ENCODE measurements around the gene ZNF385D.

ZNF385D gene

DNA sequence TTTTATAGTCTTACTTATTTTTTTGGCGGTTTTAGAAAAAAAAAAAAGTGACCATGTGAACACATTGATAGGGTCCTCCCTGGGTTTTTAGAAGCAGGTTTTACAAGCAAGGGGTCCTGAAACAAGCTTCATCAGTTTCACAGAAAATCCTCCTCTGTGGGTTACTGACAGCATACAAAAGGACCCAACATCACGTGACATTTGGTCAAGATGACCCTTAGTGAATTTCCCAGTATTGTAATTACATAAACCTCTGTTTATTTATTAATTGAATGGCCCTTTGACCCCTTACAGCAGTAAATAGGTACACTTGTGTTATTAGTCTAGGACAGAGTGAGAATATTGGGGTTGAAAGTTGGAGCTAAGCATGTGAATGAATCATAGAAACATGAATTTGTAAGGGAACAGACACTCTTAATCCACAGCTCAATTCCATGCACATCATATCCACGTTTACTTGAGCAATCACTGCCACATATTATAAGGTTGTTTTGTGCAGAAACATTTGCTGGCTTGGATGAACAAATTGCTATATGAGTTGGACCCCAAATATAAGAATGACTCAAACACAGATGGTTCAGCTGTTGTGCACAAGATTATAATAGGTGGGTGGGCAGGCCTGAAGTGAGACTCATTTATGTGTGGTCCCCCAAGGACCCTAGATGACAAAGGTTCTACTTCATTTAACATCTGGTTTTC, 137.5 kb downstream of the ZNF385D start:
- no peaks in the 10 kb centered on the region; the same call in 1 of the 2 replicates for H3K4me1 ChIP-seq (ENCODE audit: control insufficient read depth, insufficient read depth, low read length)
- H3K9me3 ChIP-seq (ENCODE audit: control insufficient read depth, insufficient read depth, low read depth, low read length) = no peaks in the 10 kb centered on the region
- H3K4me3 ChIP-seq (ENCODE audit: low read depth, low read length) = no peak overlapping the region
- no peak overlapping the region for H3K9ac ChIP-seq (ENCODE audit: low read length)
- no peaks in the 10 kb centered on the region for H3K36me3 ChIP-seq (ENCODE audit: control insufficient read depth, insufficient read depth, low read length)
- H3K27me3 ChIP-seq (ENCODE audit: control insufficient read depth, insufficient read depth, low read length) = no peaks in the 10 kb centered on the region
- no peak overlapping the region for H3K27ac ChIP-seq (ENCODE audit: low read depth, low read length)

DNA sequence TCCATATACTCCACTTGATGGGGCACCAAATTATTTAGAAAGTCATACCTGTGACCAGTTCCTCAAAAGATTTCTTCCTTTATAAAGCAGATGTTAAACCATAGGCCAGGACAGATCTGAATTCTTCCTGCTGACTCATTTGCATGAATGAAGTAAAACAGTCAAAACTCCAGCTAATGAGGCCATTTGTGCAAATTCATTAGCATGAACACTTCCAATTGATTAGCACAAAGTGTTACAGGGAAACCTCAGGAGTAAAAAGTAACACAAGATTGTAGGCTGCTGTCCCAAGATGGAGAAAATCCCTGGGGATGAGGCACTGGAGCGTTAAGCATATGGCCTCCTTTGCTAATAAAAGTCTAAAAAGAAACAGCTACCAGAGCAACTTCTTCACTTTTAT, 149.8 kb downstream of the ZNF385D start:
- no peak overlapping the region for H3K4me3 ChIP-seq (ENCODE audit: low read depth, low read length)
- no peak overlapping the region for H3K27ac ChIP-seq (ENCODE audit: low read depth, low read length)
- no peaks in the 10 kb centered on the region for H3K36me3 ChIP-seq (ENCODE audit: control insufficient read depth, insufficient read depth, low read length)
- H3K4me1 ChIP-seq (ENCODE audit: control insufficient read depth, insufficient read depth, low read length) = 0 out of 2 replicates have a peak, but pooled peaks cover 3% of the 10 kb centered on the region
- H3K9me3 ChIP-seq (ENCODE audit: control insufficient read depth, insufficient read depth, low read depth, low read length) = no peaks in the 10 kb centered on the region
- H3K9ac ChIP-seq (ENCODE audit: low read length) = no peak overlapping the region
- H3K27me3 ChIP-seq (ENCODE audit: control insufficient read depth, insufficient read depth, low read length) = no peaks in the 10 kb centered on the region

DNA sequence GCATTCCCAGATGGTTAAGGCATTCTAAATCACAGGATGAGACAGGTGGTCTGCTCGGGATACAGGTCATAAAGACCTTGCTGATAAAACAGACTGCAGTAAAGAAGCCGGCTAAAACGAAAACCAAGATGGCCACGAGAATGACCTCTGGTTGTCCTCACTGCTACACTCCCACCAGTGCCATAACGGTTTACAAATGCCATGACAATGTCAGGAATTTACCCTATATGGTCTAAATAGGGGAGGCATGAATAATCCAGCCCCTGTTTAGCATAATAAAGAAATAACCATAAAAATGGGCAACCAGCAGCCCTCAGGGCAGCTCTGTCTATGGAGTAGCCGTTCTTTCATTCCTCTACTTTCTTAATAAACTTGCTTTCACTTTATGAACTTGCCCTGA, 151.1 kb downstream of the ZNF385D start:
- Histone ChIP-seq H3K27ac (ENCODE audit: low read depth, low read length) (peak overlapping the region; percentile 54; the same call in 1 of the 2 replicates), H3K4me3 (ENCODE audit: low read depth, low read length) (no peak overlapping the region), H3K9ac (ENCODE audit: low read length) (no peak overlapping the region), H3K36me3 (ENCODE audit: control insufficient read depth, insufficient read depth, low read length) (no peaks in the 10 kb centered on the region), H3K4me1 (ENCODE audit: control insufficient read depth, insufficient read depth, low read length) (0 out of 2 replicates have a peak, but pooled peaks cover 3% of the 10 kb centered on the region), H3K9me3 (ENCODE audit: control insufficient read depth, insufficient read depth, low read depth, low read length) (no peaks in the 10 kb centered on the region), H3K27me3 (ENCODE audit: control insufficient read depth, insufficient read depth, low read length) (no peaks in the 10 kb centered on the region)

DNA sequence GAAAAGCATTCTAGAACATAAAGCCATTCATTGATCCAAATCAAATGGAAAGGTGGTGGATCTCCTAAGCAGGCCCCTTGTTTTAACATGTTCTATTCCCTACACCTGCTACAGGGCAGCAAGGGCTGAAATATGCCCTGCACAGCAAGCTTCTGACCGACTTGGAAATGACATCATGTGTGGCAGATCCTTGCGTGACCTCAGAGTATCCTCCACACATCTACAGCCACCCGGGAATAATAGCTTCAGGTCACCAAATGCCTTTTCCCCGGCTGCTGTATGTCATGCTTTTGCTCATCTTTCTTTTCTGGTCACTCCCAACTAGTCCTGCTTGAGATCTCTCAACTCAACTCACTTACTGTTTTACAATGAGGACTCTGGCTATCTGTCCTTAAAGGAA, 158.2 kb downstream of the ZNF385D start:
- no peaks in the 10 kb centered on the region for H3K4me1 ChIP-seq (ENCODE audit: control insufficient read depth, insufficient read depth, low read length)

DNA sequence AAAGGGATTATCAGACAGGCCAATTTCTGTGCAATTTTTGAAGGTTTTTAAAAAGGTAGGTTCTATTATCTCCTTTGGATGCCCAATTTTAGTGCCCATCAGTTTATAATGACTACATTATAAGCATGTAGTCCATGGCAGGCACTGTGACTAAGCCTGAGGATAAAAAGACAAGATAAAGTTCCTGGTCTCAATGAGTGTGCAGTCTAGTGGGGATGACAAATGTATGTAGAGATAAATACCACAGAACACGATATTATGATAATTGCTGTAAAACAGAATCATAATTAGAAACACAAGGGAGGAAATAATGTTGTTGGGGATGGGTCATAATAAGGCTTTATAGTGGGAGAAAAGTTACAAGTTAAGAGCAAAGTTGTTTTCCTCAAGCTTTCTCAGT, 163.1 kb downstream of the ZNF385D start:
- no peaks in the 10 kb centered on the region for H3K9me3 ChIP-seq (ENCODE audit: control insufficient read depth, insufficient read depth, low read depth, low read length)
- no peak overlapping the region for H3K4me3 ChIP-seq (ENCODE audit: low read depth, low read length)
- no peaks in the 10 kb centered on the region for H3K4me1 ChIP-seq (ENCODE audit: control insufficient read depth, insufficient read depth, low read length)
- H3K36me3 ChIP-seq (ENCODE audit: control insufficient read depth, insufficient read depth, low read length) = no peaks in the 10 kb centered on the region
- no peaks in the 10 kb centered on the region for H3K27me3 ChIP-seq (ENCODE audit: control insufficient read depth, insufficient read depth, low read length)
- no peak overlapping the region for H3K27ac ChIP-seq (ENCODE audit: low read depth, low read length)
- no peak overlapping the region for H3K9ac ChIP-seq (ENCODE audit: low read length)

More for the DNA sequence above, 158.2 kb downstream of the ZNF385D start:
- no peaks in the 10 kb centered on the region for H3K9me3 ChIP-seq (ENCODE audit: control insufficient read depth, insufficient read depth, low read depth, low read length)
- no peaks in the 10 kb centered on the region for H3K36me3 ChIP-seq (ENCODE audit: control insufficient read depth, insufficient read depth, low read length)
- H3K9ac ChIP-seq (ENCODE audit: low read length) = no peak overlapping the region
- H3K27ac ChIP-seq (ENCODE audit: low read depth, low read length) = no peak overlapping the region
- H3K27me3 ChIP-seq (ENCODE audit: control insufficient read depth, insufficient read depth, low read length) = no peaks in the 10 kb centered on the region
- no peak overlapping the region for H3K4me3 ChIP-seq (ENCODE audit: low read depth, low read length)

DNA sequence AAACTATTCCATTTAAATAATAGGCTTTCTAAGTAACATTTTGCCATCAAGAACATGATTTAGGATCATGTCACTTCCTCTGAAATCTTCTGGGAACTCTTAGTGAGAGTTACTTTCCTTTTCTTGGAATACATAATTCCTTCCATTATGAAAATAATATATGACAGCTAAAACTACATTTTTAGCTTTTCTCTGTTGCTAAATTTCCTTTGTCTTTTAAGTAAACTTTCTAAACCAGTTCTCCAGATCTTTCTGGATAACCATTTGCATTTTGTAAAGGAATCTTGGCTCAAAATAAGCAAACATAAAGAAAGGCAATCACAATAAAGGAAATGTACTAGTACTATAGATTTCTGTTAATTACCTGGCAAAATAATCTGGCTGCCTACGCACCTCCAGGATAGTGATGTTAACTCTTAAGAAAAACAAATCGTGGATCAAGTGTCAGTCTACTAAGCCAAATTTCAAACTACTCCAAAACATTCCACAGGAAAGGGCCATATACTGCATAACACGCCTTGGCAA, 165.7 kb downstream of the ZNF385D start:
- Histone ChIP-seq H3K27ac (ENCODE audit: low read depth, low read length) (no peak overlapping the region), H3K4me1 (ENCODE audit: control insufficient read depth, insufficient read depth, low read length) (no peaks in the 10 kb centered on the region), H3K9me3 (ENCODE audit: control insufficient read depth, insufficient read depth, low read depth, low read length) (no peaks in the 10 kb centered on the region), H3K9ac (ENCODE audit: low read length) (no peak overlapping the region), H3K4me3 (ENCODE audit: low read depth, low read length) (no peak overlapping the region), H3K36me3 (ENCODE audit: control insufficient read depth, insufficient read depth, low read length) (no peaks in the 10 kb centered on the region), H3K27me3 (ENCODE audit: control insufficient read depth, insufficient read depth, low read length) (no peaks in the 10 kb centered on the region)

DNA sequence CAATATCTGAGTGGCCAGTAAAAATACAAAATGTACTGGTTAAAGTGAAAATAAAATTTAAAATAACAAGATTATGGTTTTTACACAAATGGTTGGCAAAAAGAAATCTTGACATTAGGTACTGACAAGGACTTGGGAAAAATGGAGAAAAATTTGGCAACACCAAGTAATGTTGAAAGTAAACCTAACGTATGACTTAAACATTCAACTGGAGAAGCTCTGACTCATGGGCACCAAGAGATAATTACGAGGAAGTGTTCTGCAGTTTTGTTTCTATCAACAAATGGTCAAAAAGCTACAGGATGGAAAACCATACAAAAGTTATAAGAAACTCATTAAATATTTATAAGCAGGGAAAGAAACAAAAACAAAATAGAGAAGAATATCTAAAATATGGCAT, 177.7 kb downstream of the ZNF385D start:
- no peaks in the 10 kb centered on the region for H3K27me3 ChIP-seq (ENCODE audit: control insufficient read depth, insufficient read depth, low read length)
- H3K9me3 ChIP-seq (ENCODE audit: control insufficient read depth, insufficient read depth, low read depth, low read length) = no peaks in the 10 kb centered on the region
- H3K4me3 ChIP-seq (ENCODE audit: low read depth, low read length) = no peak overlapping the region
- no peaks in the 10 kb centered on the region for H3K36me3 ChIP-seq (ENCODE audit: control insufficient read depth, insufficient read depth, low read length)
- no peaks in the 10 kb centered on the region for H3K4me1 ChIP-seq (ENCODE audit: control insufficient read depth, insufficient read depth, low read length)
- H3K27ac ChIP-seq (ENCODE audit: low read depth, low read length) = no peak overlapping the region
- H3K9ac ChIP-seq (ENCODE audit: low read length) = no peak overlapping the region

DNA sequence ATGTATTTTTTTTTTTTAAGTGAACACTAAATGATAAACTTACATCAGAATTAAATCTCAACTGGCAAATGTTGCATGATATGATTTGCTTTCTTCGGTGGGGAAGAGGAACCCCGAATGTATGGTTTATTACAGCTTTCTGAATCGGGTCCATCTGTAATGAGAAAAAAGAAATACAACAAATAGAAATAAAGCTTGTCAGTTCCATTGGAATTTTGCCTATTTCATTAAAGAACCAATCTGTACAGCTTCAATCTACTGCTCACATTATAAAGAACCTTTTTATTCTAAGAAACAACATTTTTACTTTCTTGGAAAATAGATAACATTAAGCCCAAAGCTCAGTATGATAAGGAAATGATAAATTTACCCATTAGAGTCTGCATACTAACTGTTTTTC, 186.5 kb downstream of the ZNF385D start:
- H3K27me3 ChIP-seq (ENCODE audit: control insufficient read depth, insufficient read depth, low read length) = no peaks in the 10 kb centered on the region

DNA sequence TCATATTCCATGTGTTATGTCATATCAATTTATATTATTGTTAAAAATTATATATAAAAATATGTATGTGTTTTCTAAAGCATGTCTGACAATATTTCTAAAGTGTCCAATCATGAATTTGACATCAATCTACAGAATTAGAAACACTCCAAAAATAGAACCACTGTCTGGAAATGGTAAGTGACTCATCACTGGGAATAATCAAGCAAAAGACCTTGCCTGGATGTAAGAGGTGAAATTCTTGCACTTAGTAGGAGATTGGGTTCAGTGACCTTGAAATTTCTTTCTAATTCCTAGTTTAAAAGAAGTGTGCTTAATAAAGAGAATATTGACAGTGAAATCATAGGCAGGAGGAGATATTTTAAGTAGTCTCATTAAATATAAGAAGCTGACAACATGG, 188.8 kb downstream of the ZNF385D start:
- H3K4me3 ChIP-seq (ENCODE audit: low read depth, low read length) = no peak overlapping the region
- H3K9me3 ChIP-seq (ENCODE audit: control insufficient read depth, insufficient read depth, low read depth, low read length) = no peaks in the 10 kb centered on the region
- no peak overlapping the region for H3K9ac ChIP-seq (ENCODE audit: low read length)
- H3K27ac ChIP-seq (ENCODE audit: low read depth, low read length) = no peak overlapping the region
- H3K27me3 ChIP-seq (ENCODE audit: control insufficient read depth, insufficient read depth, low read length) = no peaks in the 10 kb centered on the region
- no peaks in the 10 kb centered on the region for H3K4me1 ChIP-seq (ENCODE audit: control insufficient read depth, insufficient read depth, low read length)
- no peaks in the 10 kb centered on the region for H3K36me3 ChIP-seq (ENCODE audit: control insufficient read depth, insufficient read depth, low read length)

More for the DNA sequence above, 186.5 kb downstream of the ZNF385D start:
- Histone ChIP-seq H3K27ac (ENCODE audit: low read depth, low read length) (no peak overlapping the region), H3K9ac (ENCODE audit: low read length) (no peak overlapping the region), H3K36me3 (ENCODE audit: control insufficient read depth, insufficient read depth, low read length) (no peaks in the 10 kb centered on the region), H3K9me3 (ENCODE audit: control insufficient read depth, insufficient read depth, low read depth, low read length) (no peaks in the 10 kb centered on the region), H3K4me1 (ENCODE audit: control insufficient read depth, insufficient read depth, low read length) (no peaks in the 10 kb centered on the region), H3K4me3 (ENCODE audit: low read depth, low read length) (no peak overlapping the region)

DNA sequence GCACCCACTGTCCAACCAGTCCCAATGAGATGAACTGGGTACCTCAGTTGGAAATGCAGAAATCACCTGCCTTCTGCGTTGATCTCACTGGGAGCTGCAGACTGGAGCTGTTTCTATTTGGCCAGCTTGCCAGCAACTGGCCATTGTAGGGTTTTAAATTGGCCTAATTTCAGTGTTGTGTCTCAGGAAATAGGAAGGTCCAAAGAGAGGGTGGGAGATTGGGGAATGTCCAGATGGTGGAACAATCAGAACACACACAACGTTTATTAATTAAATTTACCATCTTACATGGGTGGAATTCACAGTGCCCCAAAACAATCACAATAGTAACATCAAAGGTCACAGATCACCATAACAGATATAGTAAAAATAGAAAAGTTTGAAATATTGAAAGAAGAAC, 189.5 kb downstream of the ZNF385D start:
- no peaks in the 10 kb centered on the region for H3K27me3 ChIP-seq (ENCODE audit: control insufficient read depth, insufficient read depth, low read length)
- H3K4me1 ChIP-seq (ENCODE audit: control insufficient read depth, insufficient read depth, low read length) = no peaks in the 10 kb centered on the region
- H3K9ac ChIP-seq (ENCODE audit: low read length) = no peak overlapping the region
- H3K36me3 ChIP-seq (ENCODE audit: control insufficient read depth, insufficient read depth, low read length) = no peaks in the 10 kb centered on the region
- no peaks in the 10 kb centered on the region for H3K9me3 ChIP-seq (ENCODE audit: control insufficient read depth, insufficient read depth, low read depth, low read length)
- no peak overlapping the region for H3K27ac ChIP-seq (ENCODE audit: low read depth, low read length)
- H3K4me3 ChIP-seq (ENCODE audit: low read depth, low read length) = no peak overlapping the region

DNA sequence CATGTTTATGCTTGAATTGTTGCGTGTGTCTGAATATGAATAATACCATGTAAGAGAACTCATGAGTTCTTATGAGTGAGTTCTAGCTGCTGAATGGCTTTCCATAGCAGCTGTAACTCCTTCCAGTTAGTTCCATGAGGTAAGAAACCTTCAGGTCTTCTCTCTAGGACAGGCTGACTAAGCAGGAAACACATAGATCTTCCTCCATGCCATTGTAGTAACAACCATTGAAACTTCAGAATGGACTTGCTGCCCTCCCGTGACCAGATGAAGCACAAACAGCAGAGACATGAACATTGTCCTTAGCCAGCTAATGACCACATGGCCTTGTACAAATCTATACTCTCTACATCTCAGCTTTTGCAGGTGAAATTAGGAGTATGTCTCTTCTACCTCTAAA, 200.0 kb downstream of the ZNF385D start:
- H3K27ac ChIP-seq (ENCODE audit: low read depth, low read length) = no peak overlapping the region
- no peaks in the 10 kb centered on the region for H3K27me3 ChIP-seq (ENCODE audit: control insufficient read depth, insufficient read depth, low read length)
- no peak overlapping the region for H3K4me3 ChIP-seq (ENCODE audit: low read depth, low read length)
- no peak overlapping the region for H3K9ac ChIP-seq (ENCODE audit: low read length)
- no peaks in the 10 kb centered on the region for H3K9me3 ChIP-seq (ENCODE audit: control insufficient read depth, insufficient read depth, low read depth, low read length)
- H3K4me1 ChIP-seq (ENCODE audit: control insufficient read depth, insufficient read depth, low read length) = peaks cover 12% of the 10 kb centered on the region; the same call in 1 of the 2 replicates
- no peaks in the 10 kb centered on the region for H3K36me3 ChIP-seq (ENCODE audit: control insufficient read depth, insufficient read depth, low read length)

Data from HUES6 (cell line).